OCI-M2 (cell line): ENCODE results near the gene BIRC6.
"Not testable (repeated sequence)": the region's sequence is repeated elsewhere in the genome, so short reads cannot be mapped to it uniquely, and the experiment has no call there.

ENCODE experiments used
- DNase-seq: peaks from one replicate; lab custom pipeline; 2025; ENCODE audit not compliant: unreplicated experiment; lab: John Stamatoyannopoulos, UW

BIRC6 gene, protein sequence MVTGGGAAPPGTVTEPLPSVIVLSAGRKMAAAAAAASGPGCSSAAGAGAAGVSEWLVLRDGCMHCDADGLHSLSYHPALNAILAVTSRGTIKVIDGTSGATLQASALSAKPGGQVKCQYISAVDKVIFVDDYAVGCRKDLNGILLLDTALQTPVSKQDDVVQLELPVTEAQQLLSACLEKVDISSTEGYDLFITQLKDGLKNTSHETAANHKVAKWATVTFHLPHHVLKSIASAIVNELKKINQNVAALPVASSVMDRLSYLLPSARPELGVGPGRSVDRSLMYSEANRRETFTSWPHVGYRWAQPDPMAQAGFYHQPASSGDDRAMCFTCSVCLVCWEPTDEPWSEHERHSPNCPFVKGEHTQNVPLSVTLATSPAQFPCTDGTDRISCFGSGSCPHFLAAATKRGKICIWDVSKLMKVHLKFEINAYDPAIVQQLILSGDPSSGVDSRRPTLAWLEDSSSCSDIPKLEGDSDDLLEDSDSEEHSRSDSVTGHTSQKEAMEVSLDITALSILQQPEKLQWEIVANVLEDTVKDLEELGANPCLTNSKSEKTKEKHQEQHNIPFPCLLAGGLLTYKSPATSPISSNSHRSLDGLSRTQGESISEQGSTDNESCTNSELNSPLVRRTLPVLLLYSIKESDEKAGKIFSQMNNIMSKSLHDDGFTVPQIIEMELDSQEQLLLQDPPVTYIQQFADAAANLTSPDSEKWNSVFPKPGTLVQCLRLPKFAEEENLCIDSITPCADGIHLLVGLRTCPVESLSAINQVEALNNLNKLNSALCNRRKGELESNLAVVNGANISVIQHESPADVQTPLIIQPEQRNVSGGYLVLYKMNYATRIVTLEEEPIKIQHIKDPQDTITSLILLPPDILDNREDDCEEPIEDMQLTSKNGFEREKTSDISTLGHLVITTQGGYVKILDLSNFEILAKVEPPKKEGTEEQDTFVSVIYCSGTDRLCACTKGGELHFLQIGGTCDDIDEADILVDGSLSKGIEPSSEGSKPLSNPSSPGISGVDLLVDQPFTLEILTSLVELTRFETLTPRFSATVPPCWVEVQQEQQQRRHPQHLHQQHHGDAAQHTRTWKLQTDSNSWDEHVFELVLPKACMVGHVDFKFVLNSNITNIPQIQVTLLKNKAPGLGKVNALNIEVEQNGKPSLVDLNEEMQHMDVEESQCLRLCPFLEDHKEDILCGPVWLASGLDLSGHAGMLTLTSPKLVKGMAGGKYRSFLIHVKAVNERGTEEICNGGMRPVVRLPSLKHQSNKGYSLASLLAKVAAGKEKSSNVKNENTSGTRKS (N-terminal part only)

DNA sequence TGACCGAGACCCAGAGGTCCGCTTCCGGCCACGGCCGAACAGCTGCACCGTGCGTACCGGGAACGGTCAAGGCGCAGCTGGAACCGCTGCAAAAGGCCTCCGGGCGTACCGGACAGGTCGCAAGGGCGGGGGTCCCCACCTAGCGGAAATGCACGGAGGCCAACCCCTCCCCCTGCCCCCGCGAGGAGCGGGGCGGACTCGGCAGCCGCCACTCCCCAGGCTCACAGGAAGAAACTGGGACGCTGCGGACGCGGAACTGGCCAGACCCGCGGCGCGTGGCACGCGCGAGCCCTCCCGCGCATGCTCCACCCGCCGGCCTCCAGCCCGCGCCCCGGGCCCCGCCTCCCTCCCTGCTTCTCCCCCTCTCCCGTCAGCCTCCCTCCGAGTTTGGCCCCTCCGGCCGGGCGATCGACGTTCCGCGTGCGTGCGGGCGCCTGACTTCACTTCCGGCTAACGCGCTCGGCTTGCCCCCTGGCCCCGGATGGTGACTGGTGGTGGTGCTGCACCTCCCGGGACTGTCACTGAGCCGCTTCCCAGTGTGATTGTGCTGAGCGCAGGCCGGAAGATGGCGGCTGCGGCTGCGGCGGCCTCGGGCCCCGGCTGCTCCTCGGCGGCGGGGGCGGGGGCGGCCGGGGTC, at the start of gene BIRC6:
TSS of gene BIRC6 (plus strand) at position 343 of the 637 bp plus-strand sequence. CDS start at position 482, 139 bp downstream.
- peak; percentile 76 for DNase-seq

DNA sequence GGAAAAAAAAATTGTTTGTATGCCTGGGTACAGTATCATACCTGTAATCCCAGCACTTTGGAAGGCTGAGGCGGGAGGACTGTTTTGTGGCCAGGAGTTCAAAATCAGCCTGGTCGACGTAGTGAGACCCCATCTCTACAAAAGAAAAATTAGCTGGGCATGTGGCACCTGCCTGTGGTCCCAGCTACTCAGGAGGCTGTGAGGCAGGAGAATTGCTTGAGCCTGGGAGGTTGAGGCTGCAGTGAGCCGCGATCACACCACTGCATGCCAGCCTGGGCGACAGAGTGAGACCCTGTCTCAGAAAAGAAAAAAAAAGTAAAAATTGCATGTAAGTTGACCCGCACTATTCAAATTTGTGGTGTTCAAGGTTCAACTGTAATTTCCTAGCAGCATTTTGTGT, 46.2 kb upstream of the BIRC6 start:
- no peak for DNase-seq

DNA sequence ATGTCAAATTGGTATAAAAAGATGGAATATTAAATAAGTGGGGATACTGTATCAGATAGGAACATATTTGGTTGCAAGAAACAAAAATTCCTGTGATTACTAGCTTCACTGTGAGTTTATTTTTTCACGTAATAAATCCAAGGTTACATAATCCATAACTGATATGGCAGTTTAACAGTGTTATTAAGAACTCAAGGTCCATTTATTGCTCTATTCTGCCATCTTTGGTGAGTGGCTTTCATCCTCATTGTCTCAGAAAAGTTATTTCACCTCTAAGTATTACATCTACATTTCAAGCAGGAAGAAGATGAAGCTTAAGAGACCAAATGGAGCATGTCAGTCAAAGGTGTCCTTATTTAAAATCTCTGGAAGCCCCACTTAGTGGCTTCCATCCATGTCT, 41.9 kb upstream of the BIRC6 start:
- no peak for DNase-seq

DNA sequence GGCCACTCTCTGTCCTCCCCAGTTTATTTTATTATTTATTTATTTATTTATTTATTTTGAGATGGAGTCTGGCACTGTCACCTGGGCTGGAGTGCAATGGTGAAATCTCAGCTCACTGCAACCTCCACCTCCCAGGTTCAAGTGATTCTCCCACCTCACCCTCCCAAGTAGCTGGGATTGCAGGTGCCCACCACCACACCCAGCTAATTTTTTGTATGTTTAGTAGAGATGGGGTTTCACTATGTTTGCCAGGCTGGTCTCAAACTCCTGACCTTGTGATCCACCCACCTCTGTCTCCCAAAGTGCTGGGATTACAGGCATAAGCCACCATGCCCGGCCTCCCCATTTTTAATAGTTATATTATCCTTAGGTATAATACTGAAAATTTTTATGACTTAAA, 28.1 kb upstream of the BIRC6 start:
- not testable (repeated sequence) for DNase-seq

DNA sequence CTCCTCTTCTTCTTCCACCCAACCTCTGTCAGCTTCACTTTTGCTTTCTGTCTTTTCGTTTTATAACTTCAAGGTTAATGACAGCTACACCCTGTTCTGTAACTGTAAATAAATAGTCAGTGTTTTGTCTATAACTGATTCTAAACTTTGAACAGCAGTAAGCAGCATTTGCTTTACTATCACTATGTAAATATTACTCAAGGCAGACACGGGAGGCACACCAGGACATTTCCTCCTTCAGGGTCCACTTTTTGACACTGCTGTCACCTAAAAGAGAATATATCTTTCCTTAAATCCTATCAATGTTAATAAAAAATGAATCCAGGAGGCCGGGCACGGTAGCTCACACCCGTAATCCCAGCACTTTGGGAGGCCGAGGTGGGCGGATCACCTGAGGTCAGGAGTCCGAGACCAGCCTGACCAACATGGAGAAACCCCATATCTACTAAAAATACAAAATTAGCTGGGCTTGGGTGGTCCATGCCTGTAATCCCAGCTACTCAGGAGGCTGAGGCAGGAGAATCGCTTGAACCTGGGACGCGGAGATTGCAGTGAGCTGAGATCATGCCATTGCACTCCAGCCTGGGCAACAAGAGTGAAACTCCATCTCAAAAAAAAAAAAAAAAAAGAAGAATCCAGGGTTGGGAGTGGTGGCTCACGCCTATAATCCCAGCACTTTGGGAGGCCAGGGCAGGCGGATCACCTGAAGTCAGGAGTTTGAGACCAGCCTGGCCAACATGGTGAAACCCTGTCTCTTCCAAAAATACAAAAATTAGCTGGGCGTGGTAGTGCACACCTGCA, 27.4 kb upstream of the BIRC6 start:
- not testable (repeated sequence) for DNase-seq

DNA sequence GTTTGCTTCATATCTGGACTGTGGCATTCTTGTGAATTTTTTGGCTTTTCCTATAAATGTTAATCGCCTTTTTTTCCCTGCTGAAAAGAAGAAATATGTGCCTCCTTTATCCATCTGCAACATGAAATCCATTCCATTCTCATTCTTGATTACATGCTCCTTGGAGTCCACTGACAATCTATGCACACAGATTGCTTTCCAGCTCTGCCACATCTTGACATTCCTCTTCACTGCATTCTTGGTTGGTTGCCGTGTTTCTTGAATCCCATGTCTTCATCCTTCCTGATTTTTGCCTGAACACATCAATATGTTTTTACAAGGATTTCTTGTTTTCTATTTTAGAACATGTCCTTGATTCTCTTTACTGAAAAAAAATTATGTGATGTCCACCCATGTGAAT, 26.7 kb upstream of the BIRC6 start:
- no peak for DNase-seq

DNA sequence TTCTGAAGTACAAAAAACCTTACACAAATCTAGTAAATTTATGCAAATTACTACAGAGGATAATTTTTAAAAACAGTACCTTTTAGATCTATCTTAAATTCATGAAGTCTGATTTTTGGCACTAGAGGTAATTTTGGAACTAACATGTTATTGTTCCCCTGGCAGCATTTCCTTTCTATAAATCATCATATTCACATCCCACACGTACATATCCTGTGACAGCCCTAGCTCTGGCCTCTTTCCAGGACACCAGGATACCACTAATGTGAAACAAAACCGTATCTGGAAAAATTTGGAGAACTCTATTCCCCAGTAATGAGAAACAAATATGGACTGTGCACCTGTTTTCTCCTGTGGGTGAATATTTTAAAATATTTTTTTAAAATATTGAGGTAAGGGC, 14.0 kb upstream of the BIRC6 start:
- no peak for DNase-seq

DNA sequence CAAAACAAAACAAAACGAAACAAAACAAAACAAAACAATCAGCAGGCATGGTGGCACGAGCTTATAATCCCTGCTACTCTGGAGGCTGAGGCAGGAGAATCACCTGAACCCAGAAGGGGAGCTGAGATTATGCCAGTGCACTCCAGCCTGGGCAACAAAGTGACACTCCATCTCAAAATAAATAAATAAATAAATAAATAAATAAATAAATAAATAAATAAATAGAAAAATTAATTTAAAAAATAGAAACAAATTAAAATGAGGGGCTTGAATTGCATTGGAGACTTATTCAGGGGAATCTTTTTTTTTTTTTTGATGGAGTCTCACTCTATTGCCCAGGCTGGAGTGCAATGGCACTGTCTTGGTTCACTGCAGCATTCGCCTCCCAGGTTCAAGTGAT, 6.0 kb upstream of the BIRC6 start:
- DNase-seq = not testable (repeated sequence)

DNA sequence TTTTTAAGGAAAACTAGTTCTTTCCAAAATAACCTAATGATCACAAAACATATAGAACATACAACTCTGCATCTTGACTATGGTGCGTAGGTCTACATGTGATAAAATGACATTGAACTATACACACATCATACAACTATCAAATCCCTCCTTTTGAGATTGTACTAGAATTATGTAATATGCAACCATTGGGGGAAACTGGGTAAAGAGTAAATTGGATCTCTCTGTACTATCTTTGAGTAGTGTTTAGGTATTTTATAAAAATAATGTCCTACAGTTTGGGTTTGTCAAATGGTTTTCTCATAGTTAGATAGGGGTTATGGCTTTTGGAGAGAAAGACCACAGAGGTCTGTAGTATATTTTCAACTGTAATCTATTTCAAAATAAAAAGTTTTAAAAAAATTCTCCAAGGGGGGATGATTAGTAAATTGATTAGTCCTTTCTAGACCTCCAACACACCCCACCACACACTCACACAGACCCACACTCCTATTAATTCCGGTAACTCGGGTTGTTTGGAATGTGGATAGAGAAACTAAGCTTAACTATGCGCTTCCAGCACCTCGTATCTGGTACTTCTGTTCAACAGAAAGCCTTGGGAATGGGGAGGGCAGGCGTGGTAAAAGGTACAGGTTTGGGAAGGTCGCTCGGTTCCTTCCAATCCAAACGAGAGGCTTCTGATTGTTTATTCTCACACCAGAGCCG, 695 bp upstream of the BIRC6 start:
- no peak for DNase-seq

DNA sequence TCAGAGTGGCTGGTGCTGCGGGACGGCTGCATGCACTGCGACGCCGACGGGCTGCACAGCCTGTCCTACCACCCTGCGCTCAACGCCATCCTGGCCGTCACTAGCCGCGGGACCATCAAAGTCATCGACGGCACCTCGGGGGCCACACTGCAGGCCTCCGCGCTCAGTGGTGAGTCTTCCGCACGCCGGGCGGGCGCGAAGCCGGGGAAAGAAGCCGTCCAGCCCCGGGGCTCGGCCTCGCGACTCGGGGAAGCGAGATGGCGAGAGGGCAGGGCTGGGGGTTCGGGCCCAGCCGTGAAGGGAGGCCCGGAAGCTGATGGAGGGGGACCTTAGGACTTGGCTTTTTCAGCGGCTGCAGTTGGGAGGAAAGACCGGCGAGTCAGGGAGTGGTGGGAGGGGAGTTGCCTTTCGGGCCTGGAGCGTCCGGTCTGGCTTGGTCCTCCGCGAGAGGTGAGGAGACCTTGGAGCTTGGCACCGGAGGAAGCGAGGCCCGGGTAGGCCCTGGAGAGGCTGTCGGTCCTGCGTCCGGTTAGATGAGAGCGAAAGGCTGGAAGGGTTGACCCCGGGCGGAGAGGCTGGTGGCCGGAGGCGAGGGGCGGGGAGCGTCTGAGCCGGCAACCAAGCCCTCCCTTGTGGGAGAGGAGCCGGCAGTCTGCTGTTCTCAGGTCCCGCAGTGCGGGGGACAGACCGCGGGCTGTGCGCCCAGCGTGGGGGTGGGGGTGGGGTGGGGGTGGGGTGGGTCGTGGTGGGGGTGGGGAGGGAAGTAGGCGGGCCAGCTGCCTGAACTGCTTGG, 691 bp downstream of the BIRC6 start:
- no peak for DNase-seq

DNA sequence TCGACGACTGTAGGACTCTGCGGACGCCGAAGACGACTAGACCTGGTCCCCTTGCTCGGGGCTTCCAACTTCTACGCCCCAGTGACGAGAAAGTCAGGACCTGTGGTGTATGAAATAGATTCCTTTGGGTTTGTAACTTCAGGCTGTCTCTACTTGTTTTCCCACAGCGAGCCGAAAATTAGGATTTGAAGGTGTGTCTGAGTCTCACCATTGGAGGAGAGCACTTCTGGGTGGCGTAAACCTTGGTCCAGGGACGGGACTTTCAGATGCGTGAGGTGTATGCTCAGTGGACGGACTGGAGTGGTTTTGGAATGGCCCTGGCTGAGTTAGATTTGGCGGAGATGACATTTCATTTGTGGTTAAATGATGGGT, 1.3 kb downstream of the BIRC6 start:
- no peak for DNase-seq

DNA sequence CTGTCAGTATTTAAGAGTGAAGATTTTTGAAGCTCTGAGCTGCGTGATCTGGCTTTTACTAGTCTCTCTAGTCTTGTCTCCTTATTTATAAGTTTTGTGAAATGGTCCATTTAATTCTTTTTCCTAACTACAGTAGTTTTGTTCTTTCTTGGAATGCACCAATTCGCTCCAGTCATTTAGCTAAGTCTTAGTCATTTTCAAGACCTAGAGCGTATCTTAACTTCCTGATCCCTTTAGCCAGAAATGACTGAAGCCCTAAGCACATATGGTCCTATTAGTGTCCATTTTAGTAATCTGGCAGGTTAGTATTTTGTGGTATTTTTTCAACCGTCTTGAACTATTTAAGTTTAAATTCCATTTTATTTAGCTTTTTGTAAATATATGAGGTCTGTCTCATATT, 3.6 kb downstream of the BIRC6 start:
- no peak for DNase-seq

DNA sequence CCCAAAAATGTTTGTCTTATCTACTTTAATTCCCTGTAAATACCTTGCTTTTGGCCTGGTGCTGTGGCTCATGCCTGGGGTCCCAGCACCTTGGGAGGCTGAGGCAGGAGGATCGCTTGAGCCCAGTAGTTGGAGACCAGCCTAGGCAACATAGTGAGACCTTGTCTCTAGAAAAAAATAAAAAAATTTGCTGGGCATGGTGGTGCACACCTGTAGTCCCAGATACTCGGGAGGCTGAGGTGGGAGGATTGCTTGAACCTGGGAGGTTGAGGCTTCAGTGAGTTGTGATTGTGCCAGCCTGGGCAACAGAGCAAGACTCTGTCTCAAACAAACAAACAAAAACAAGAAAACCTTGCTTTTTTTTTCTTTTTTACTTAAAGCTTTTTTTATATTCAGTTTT, 6.2 kb downstream of the BIRC6 start:
- DNase-seq = not testable (repeated sequence)

DNA sequence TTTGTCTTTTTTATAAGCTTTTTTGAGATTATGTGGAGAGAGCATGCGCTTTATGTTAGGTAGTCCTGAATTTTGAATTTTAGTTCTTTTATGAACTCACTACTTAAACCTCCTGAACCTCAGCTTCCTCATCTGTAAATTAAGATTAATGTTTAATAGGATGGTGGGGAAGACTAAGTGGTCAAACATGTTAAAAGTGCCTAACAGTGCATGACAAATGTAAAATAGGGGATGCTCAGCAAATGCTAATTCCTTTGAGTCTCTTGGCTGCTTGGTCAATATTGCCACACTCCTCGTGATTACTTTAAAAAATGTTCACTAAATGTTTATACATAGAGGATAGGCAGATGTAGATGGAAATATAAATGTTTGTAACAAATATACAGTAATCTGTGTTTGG, 6.8 kb downstream of the BIRC6 start:
- no peak for DNase-seq

DNA sequence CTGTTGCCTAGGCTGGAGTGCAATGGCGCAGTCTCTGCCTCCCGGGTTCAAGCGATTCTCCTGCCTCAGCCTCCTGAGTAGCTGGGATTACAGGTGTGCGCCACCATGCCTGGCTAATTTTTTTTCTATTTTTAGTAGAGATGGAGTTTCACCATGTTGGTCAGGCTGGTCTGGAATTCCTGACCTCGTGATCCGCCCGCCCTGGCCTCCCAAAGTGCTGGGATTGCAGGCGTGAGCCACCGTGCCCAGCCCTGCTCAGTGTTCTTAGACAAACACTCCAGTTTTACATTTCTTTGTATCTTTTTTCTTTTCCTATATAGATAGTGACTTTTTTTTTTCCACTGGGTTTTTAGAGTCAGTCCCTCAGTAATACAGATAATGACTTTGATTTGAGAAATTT, 7.5 kb downstream of the BIRC6 start:
- DNase-seq = not testable (repeated sequence)

DNA sequence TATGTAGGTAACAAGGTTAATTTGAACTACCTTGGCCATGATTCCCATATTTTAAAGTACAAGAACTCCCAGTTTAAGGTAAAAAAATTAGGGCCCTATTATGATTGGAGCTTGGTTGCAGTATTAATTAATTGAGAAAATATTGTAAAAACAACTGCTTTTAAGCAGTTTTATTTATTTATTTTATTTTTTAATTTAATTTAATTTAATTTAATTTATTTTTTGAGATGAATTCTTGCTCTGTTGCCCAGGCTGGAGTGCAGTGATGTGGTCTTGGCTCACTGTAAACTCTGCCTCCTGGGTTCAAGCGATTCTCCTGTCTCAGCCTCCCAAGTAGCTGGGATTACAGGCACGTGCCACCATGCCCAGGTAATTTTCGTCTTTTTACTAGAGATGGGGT, 8.9 kb downstream of the BIRC6 start:
- not testable (repeated sequence) for DNase-seq

DNA sequence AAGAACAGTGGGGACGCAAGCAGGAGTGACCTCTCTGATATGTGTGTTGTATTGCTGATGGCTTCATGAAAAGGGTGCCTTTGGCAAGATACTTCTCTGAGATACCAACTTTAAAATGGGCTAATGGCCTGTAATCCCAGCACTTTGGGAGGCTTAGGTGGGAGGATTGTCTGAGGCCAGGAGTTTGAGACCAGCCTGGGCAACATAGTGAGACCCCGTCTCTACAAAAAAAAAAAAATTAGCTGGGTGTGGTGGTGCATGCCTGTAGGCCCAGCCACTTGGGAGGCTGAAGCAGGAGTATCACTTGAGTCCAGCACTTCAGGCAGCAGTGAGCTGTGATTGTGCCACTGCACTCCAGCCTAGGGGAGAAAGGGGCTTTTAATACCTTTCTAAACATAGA, 9.8 kb downstream of the BIRC6 start:
- no peak for DNase-seq

DNA sequence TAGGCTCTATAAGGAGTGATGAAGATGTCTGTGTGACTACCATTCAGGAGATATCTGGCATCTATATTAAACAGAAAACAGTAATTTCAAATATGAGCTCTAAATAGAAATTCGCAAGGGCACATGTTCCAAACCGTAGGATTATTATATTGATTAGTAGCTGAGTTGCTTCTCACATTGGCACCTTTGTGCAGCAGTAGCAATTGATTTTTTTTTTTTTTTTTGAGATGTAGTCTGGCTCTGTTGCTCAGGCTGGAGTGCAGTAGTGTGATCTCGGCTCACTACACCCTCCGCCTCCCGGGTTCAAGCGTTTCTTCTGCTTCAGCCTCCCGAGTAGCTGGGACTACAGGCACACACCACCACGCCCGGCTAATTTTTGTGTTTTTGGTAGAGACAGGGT, 12.4 kb downstream of the BIRC6 start:
- DNase-seq = no peak

DNA sequence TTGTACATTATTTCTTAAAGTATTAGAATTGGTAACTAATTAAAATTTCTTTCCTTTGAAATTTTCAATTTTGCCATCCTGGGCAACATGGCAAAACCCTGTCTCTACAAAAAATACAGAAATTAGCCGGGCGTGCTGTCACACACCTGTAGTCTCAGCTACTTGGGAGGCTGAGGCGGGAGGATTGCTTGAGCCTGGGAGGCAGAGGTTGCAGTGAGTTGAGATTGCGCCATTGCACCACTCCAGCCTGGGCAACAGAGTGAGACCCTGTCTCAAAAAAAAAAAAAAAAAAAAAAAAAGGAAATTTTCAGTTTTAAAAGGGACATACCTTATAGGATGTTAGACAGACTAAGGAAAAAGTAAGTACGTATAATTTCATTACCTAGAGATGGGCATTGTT, 14.1 kb downstream of the BIRC6 start:
- not testable (repeated sequence) for DNase-seq
